A673 (cell line): Measurements from ENCODE around the gene SLC15A4. TPM values are rescaled to one million over a fixed set of nuclear protein-coding genes. Genes with fewer than 3 reads are reported as not detected.

Experiments
- BruUV-seq: library from RNA; stranded (reverse); fragments of 400-500 nt; replicated peaks from 2 replicates; lab custom pipeline; 2021; lab: Mats Ljungman, UMichigan
- CTCF ChIA-PET: fragments of 300-600 bp; sonication (Branson Sonifier 250); formaldehyde crosslinking; loops from one replicate; lab custom pipeline; 2022; ENCODE audit warnings: antibody characterized with exemption; lab: Charles Lee
- POLR2A ChIA-PET: fragments of 300-600 bp; sonication (Branson Sonifier 250); formaldehyde crosslinking; loops from one replicate; lab custom pipeline; 2022; ENCODE audit warnings: antibody characterized with exemption; ENCODE audit not compliant: low non-redundant PET; lab: Charles Lee
- DNase-seq: peaks from one replicate; pipeline ENCODE4 v3.0.0-alpha.2; 2015; ENCODE audit warnings: low spot score
- H3K27ac ChIP-seq: fragments of 200-600 bp; sonication (generic); 2 replicates; pipeline ENCODE4 v1.5.1; 2016; ENCODE audit warnings: mixed run types, low read depth, mild to moderate bottlenecking, mixed read lengths, antibody characterized with exemption, low read length; ENCODE audit not compliant: poor library complexity, severe bottlenecking
- H3K27me3 ChIP-seq: fragments of 200-600 bp; sonication (generic); replicated peaks from 2 replicates; pipeline ENCODE4 v1.6.1; 2017; ENCODE audit warnings: mixed run types, low read depth, mild to moderate bottlenecking, mixed read lengths, antibody characterized with exemption, low read length; ENCODE audit not compliant: insufficient read depth, poor library complexity
- H3K36me3 ChIP-seq: fragments of 200-600 bp; sonication (generic); 2 replicates; pipeline ENCODE4 v1.6.1; 2016; ENCODE audit warnings: mixed run types, mild to moderate bottlenecking, mixed read lengths, antibody characterized with exemption, low read length; ENCODE audit not compliant: insufficient read depth, poor library complexity, severe bottlenecking
- H3K4me1 ChIP-seq: fragments of 200-600 bp; sonication (generic); 2 replicates; pipeline ENCODE4 v1.6.1; 2017; ENCODE audit warnings: mixed run types, mild to moderate bottlenecking, mixed read lengths, antibody characterized with exemption, low read length; ENCODE audit not compliant: insufficient read depth, poor library complexity, severe bottlenecking
- H3K4me3 ChIP-seq: fragments of 200-600 bp; sonication (generic); 2 replicates; pipeline ENCODE4 v1.5.1; 2016; ENCODE audit warnings: low read depth, mixed run types, mild to moderate bottlenecking, mixed read lengths, low read length; ENCODE audit not compliant: poor library complexity, severe bottlenecking
- H3K9me3 ChIP-seq: fragments of 200-600 bp; sonication (generic); 2 replicates; pipeline ENCODE4 v1.6.1; 2016; ENCODE audit warnings: mixed run types, low read depth, mild to moderate bottlenecking, mixed read lengths, antibody characterized with exemption, low read length; ENCODE audit not compliant: poor library complexity, severe bottlenecking
- CTCF ChIP-seq: fragments of 300-800, 200-600 bp; sonication (generic); conservative IDR thresholded peaks from 2 replicates; pipeline ENCODE4 v1.5.1; 2017; ENCODE audit warnings: low read depth, mild to moderate bottlenecking, antibody characterized with exemption, low read length, moderate library complexity, mixed read lengths
- EZH2 ChIP-seq: fragments of 200-600 bp; sonication (generic); IDR thresholded peaks from 2 replicates; pipeline ENCODE4 v1.6.1; 2017; ENCODE audit warnings: borderline replicate concordance, low read depth, mild to moderate bottlenecking, mixed read lengths, antibody characterized with exemption, low read length; ENCODE audit not compliant: poor library complexity, severe bottlenecking
- intact Hi-C: fragments of 100-400 bp; cut with micrococcal nuclease; formaldehyde crosslinking; loops from one replicate; pipeline ENCODE4 v1.10.0; 2022; ENCODE audit not compliant: unreplicated experiment
- total RNA-seq: library from RNA; stranded (reverse); gene quantifications from 2 replicates; pipeline ENCODE4 v1.2.3, GENCODE V29; 2021

The SLC15A4 gene
- total RNA-seq, 1 experiment from 2014 or later: 20.3 TPM

DNA sequence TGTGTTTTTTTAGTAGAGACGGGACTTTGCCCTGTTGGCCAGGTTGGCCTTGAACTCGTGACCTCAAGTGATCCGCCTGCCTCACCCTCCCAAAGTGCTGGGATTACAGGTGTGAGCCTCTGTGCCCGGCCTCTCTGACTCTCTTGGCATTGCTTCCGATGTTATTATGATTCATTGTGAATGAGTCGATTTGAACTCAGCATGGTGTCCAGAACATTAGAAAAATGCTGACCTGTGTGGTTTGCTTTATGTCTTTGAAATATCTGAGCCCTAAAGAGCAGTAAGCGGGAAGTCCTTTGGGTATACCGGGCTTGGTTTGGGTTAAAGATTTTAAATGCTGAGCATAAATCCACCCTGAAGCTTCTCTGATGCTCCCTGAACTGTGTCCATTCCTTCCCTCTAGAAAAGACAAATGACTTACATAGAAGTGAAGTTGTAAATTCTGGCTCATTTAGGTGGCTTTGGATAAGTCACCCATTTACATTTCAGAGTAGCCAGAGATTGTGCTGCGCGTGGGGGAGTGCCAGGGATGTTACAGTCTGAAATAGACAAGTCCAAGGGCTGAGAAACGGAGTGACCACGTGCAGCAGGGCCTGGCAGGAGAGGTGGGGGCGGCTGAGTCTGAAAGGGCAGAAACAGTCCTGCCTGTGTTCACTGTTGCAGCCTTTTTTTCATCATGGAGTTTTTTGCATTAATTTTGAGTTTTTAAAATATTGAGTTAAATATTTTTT is 39.6 kb downstream of the SLC15A4 start:
- POLR2A ChIA-PET: interaction anchor here (0.7 kb wide), 1 partner anchor 95 kb away, joined by 4 read pairs; no protein-coding TSS in a partner anchor

GRCh38 chr12:128783129-128783574 is 40.6 kb downstream of the SLC15A4 start:
- no peaks in the 10 kb centered on the region for H3K27me3 ChIP-seq
- DNase-seq: no peak
- intact Hi-C loops: loop anchor here (5.0 to 10.0 kb wide), 2 partner anchors 1129 to 1232 kb away; no protein-coding TSS in a partner anchor
- TF ChIP-seq CTCF (no peak), EZH2 (no peak)
- ChIA-PET CTCF (no interaction called here), POLR2A (interaction anchor here (0.7 kb wide), 1 partner anchor 96 kb away, joined by 4 read pairs; no protein-coding TSS in a partner anchor)
- no peaks in the 10 kb centered on the region for H3K9me3 ChIP-seq
- H3K27ac ChIP-seq: no peak overlapping the region
- no peaks in the 10 kb centered on the region for H3K4me1 ChIP-seq
- no peaks in the 10 kb centered on the region for H3K36me3 ChIP-seq
- no peak overlapping the region for H3K4me3 ChIP-seq
- no TSS peak for BruUV-seq

More for the DNA sequence above, 39.6 kb downstream of the SLC15A4 start:
- TF ChIP-seq EZH2 (no peak), CTCF (no peak)
- no peaks in the 10 kb centered on the region for H3K9me3 ChIP-seq
- H3K4me3 ChIP-seq: no peak overlapping the region
- intact Hi-C loops: loop anchor here (5.0 to 10.0 kb wide), 2 partner anchors 1128 to 1231 kb away; no protein-coding TSS in a partner anchor
- no peak for DNase-seq
- no peak overlapping the region for H3K27ac ChIP-seq
- BruUV-seq: no TSS peak
- H3K4me1 ChIP-seq: no peaks in the 10 kb centered on the region
- no peaks in the 10 kb centered on the region for H3K27me3 ChIP-seq
- H3K36me3 ChIP-seq: no peaks in the 10 kb centered on the region
- CTCF ChIA-PET: interaction anchor here (0.7 kb wide), 1 partner anchor 978 kb away, joined by 4 read pairs; no protein-coding TSS in a partner anchor

DNA sequence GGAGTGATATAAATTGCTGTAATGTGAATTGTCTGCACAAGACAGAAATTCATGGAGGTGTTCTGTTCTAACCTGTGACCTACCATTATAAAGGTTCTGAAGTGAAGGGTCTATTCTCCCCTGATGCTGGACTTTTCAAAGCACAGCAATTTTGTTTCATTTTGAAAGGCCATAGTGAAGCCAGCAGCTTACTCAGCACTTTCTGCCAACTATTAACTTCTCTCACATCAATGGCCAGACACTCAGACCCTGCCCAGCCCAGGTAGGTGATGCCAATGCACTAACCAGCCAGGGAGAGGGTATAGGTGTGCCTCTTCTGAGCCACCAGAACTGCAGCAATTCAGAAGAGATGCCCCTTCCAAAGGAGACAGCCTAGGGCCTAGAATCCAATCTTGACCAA is 43.9 kb downstream of the SLC15A4 start:
- H3K4me1 ChIP-seq: no peaks in the 10 kb centered on the region
- no TSS peak for BruUV-seq
- H3K36me3 ChIP-seq: no peaks in the 10 kb centered on the region
- intact Hi-C loops: loop anchor here (5.0 to 10.0 kb wide), 2 partner anchors 1132 to 1235 kb away; no protein-coding TSS in a partner anchor
- H3K4me3 ChIP-seq: no peak overlapping the region
- no peaks in the 10 kb centered on the region for H3K27me3 ChIP-seq
- DNase-seq: no peak
- H3K9me3 ChIP-seq: no peaks in the 10 kb centered on the region
- CTCF ChIA-PET: no interaction called here
- H3K27ac ChIP-seq: no peak overlapping the region
- TF ChIP-seq CTCF: no peak
- no peak for TF ChIP-seq EZH2
- POLR2A ChIA-PET: no interaction called here
